Neural cell (in vitro differentiated cells): ENCODE results near the gene PSMD13. TPM values are rescaled to one million over a fixed set of nuclear protein-coding genes. Genes with fewer than 3 reads are reported as not detected.
"Not testable (repeated sequence)": the region's sequence is repeated elsewhere in the genome, so short reads cannot be mapped to it uniquely, and the experiment has no call there.

Experiments
- H2AFZ ChIP-seq: fragments of 200-600, 300-800 bp; sonication (generic), shearing (Covaris generic); 2 replicates; pipeline ENCODE4 v1.6.0; 2014; ENCODE audit warnings: low read depth, mild to moderate bottlenecking, antibody characterized with exemption, low read length, moderate library complexity
- H3F3A ChIP-seq: fragments of 200-600 bp; shearing (Covaris generic); 2 replicates; pipeline ENCODE4 v1.6.1; 2016; ENCODE audit warnings: mild to moderate bottlenecking, moderate library complexity, mixed read lengths, antibody characterized with exemption, low read length; ENCODE audit not compliant: insufficient read depth, poor library complexity, severe bottlenecking
- H3K27ac ChIP-seq: fragments of 200-600, 300-800 bp; sonication (generic), shearing (Covaris generic); 2 replicates; pipeline ENCODE4 v1.5.1; 2014; ENCODE audit warnings: mild to moderate bottlenecking, low read length, moderate library complexity
- H3K27me3 ChIP-seq: fragments of 300-800, 200-600 bp; sonication (generic), shearing (Covaris generic); 2 replicates; pipeline ENCODE4 v1.6.0; 2014; ENCODE audit warnings: mild to moderate bottlenecking, low read depth, low read length, moderate library complexity; ENCODE audit not compliant: insufficient read depth
- H3K36me3 ChIP-seq: fragments of 300-800, 200-600 bp; sonication (generic), shearing (Covaris generic); 2 replicates; pipeline ENCODE4 v1.5.1; 2014; ENCODE audit warnings: mild to moderate bottlenecking, antibody characterized with exemption, low read length, moderate library complexity; ENCODE audit not compliant: insufficient read depth
- H3K4me2 ChIP-seq: fragments of 300-800, 200-600 bp; sonication (generic), shearing (Covaris generic); 2 replicates; pipeline ENCODE4 v1.6.0; 2014; ENCODE audit warnings: mild to moderate bottlenecking, low read length
- H3K4me3 ChIP-seq: fragments of 300-800, 200-600 bp; sonication (generic), shearing (Covaris generic); 2 replicates; pipeline ENCODE4 v1.5.1; 2014; ENCODE audit warnings: mild to moderate bottlenecking, low read length, moderate library complexity
- H3K79me2 ChIP-seq: fragments of 200-600 bp; shearing (Covaris generic); replicated peaks from 2 replicates; pipeline ENCODE4 v1.6.0; 2014; ENCODE audit warnings: mild to moderate bottlenecking, low read length, moderate library complexity; ENCODE audit not compliant: insufficient read depth
- H3K9ac ChIP-seq: fragments of 300-800, 200-600 bp; sonication (generic), shearing (Covaris generic); 2 replicates; pipeline ENCODE4 v1.6.1; 2016; ENCODE audit warnings: mild to moderate bottlenecking, low read length, mixed read lengths
- H3K9me2 ChIP-seq: fragments of 200-600 bp; shearing (Covaris generic); 2 replicates; pipeline ENCODE4 v1.6.1; 2016; ENCODE audit warnings: mild to moderate bottlenecking, low read length, mixed read lengths; ENCODE audit not compliant: insufficient read depth
- H3K9me3 ChIP-seq: fragments of 200-600, 300-800 bp; sonication (generic), shearing (Covaris generic); 2 replicates; pipeline ENCODE4 v1.6.1; 2016; ENCODE audit warnings: mild to moderate bottlenecking, mixed run types, low read length, moderate library complexity, mixed read lengths
- H4K20me1 ChIP-seq: fragments of 200-600 bp; shearing (Covaris generic); 2 replicates; pipeline ENCODE4 v1.6.1; 2016; ENCODE audit warnings: mild to moderate bottlenecking, mixed run types; ENCODE audit not compliant: insufficient read depth
- CTCF ChIP-seq: fragments of 450-650 bp; IDR thresholded peaks from 2 replicates; pipeline ENCODE4 v1.5.1; 2014; ENCODE audit warnings: antibody characterized with exemption, mild to moderate bottlenecking, moderate library complexity; ENCODE audit not compliant: poor library complexity, severe bottlenecking
- EP300 ChIP-seq: fragments of 450-650 bp; conservative IDR thresholded peaks from 2 replicates; pipeline ENCODE4 v1.6.1; 2014; ENCODE audit warnings: antibody characterized with exemption, mild to moderate bottlenecking, moderate library complexity; ENCODE audit not compliant: poor library complexity, severe bottlenecking
- MXI1 ChIP-seq: fragments of 450-650 bp; conservative IDR thresholded peaks from 2 replicates; pipeline ENCODE4 v1.6.1; 2014; ENCODE audit warnings: antibody characterized with exemption, mild to moderate bottlenecking; ENCODE audit not compliant: poor library complexity, severe bottlenecking
- POLR2AphosphoS5 ChIP-seq: IDR thresholded peaks from 2 replicates; pipeline ENCODE4 v1.6.1; 2012
- RAD21 ChIP-seq: fragments of 450-650 bp; conservative IDR thresholded peaks from 2 replicates; pipeline ENCODE4 v1.6.1; 2014; ENCODE audit warnings: antibody characterized with exemption, mild to moderate bottlenecking, moderate library complexity
- REST ChIP-seq: IDR thresholded peaks from 2 replicates; pipeline ENCODE4 v1.6.1; 2012; ENCODE audit warnings: borderline replicate concordance
- SMC3 ChIP-seq: fragments of 450-650 bp; conservative IDR thresholded peaks from 2 replicates; pipeline ENCODE4 v1.6.1; 2014; ENCODE audit warnings: antibody characterized with exemption, mild to moderate bottlenecking, moderate library complexity; ENCODE audit not compliant: poor library complexity
- polyA plus RNA-seq: library from polyadenylated mRNA; depleted of rRNA; stranded (reverse); fragments of >200 nt; gene quantifications from 2 replicates; pipeline ENCODE4 v1.2.3, GENCODE V29; 2014

The PSMD13 gene
- polyA plus RNA-seq, 1 donor from 2014 or later, result 183 TPM

GRCh38 chr11:191490-192478 is 45.0 kb upstream of the PSMD13 start:
- H3K4me2 ChIP-seq, H4K20me1 ChIP-seq, H3K36me3 ChIP-seq, H3K27ac ChIP-seq, H3K9ac ChIP-seq, H3K4me3 ChIP-seq, H3K79me2 ChIP-seq, H3K27me3 ChIP-seq, H3F3A ChIP-seq, H2AFZ ChIP-seq, H3K9me3 ChIP-seq, H3K9me2 ChIP-seq: not testable (repeated sequence)
- TF ChIP-seq CTCF, result peak; percentile 58
- peak; percentile 53 for TF ChIP-seq RAD21
- peak; percentile 54 for TF ChIP-seq SMC3

GRCh38 chr11:192674-193128 is 44.1 kb upstream of the PSMD13 start, which contains the start of gene SCGB1C1:
TSS of gene SCGB1C1 (plus strand) at chr11:193078. CDS start at chr11:193100, 22 bp downstream.
- not testable (repeated sequence) for H3K4me3 ChIP-seq, H3K79me2 ChIP-seq, H3F3A ChIP-seq, H3K27me3 ChIP-seq, H3K27ac ChIP-seq, H3K4me2 ChIP-seq, H3K9me2 ChIP-seq, H3K9me3 ChIP-seq, H2AFZ ChIP-seq, H3K9ac ChIP-seq, H3K36me3 ChIP-seq, H4K20me1 ChIP-seq

- H3F3A ChIP-seq, H4K20me1 ChIP-seq, H3K36me3 ChIP-seq, H3K4me3 ChIP-seq, H3K9me3 ChIP-seq, H3K27ac ChIP-seq, H3K79me2 ChIP-seq, H3K27me3 ChIP-seq, H3K9me2 ChIP-seq, H3K9ac ChIP-seq, H2AFZ ChIP-seq, H3K4me2 ChIP-seq: not testable (repeated sequence)
These were observed 43.3 kb upstream of the PSMD13 start for GRCh38 chr11:193481-193880.

- Histone ChIP-seq H3F3A (no peaks in the 10 kb centered on the region), H3K9me3 (no peaks in the 10 kb centered on the region), H3K4me2 (no peak overlapping the region), H3K9me2 (no peaks in the 10 kb centered on the region), H3K9ac (no peak overlapping the region), H3K79me2 (no peaks in the 10 kb centered on the region), H3K4me3 (no peak overlapping the region), H3K27me3 (no peaks in the 10 kb centered on the region), H2AFZ (no peak overlapping the region), H4K20me1 (no peaks in the 10 kb centered on the region), H3K36me3 (no peaks in the 10 kb centered on the region), H3K27ac (no peak overlapping the region)
- TF ChIP-seq EP300, result no peak
- TF ChIP-seq POLR2AphosphoS5, result no peak
- TF ChIP-seq REST, result no peak
- no peak for TF ChIP-seq CTCF
- no peak for TF ChIP-seq MXI1
These were observed 39.7 kb upstream of the PSMD13 start for GRCh38 chr11:196786-197731.
